Breast epithelium (tissue), 3 donors: Measurements from ENCODE around the gene INKA2.

ENCODE experiments used
- CTCF ChIP-seq, 3 donors: fragments of 450-650 bp; IDR thresholded peaks; one replicate each; pipeline ENCODE4 v1.5.1; 2016 to 2017; ENCODE audit warnings: antibody characterized with exemption in 3 of 3, mild to moderate bottlenecking in 3 of 3, moderate library complexity in 3 of 3
- POLR2A ChIP-seq: fragments of 450-650 bp; IDR thresholded peaks from one replicate; pipeline ENCODE4 v1.6.1; 2016; ENCODE audit warnings: antibody characterized with exemption, mild to moderate bottlenecking, moderate library complexity
- POLR2AphosphoS5 ChIP-seq, 3 donors: sonication (generic); formaldehyde crosslinking; IDR thresholded peaks; one replicate each; pipeline ENCODE4 v1.6.1; 2017; ENCODE audit warnings: antibody characterized with exemption in 3 of 3

GRCh38 chr1:111761717-111762116, 22.5 kb upstream of the INKA2 start:
- TF ChIP-seq CTCF (IDR thresholded peaks at IDR 0.05): no peak
- no peak for TF ChIP-seq POLR2AphosphoS5 (IDR thresholded peaks at IDR 0.05)
- TF ChIP-seq POLR2A: no peak
